Skeletal muscle tissue (tissue), 1 donor: Measurements from ENCODE around the gene CDC26. TPM values are rescaled to one million over a fixed set of nuclear protein-coding genes. Genes with fewer than 3 reads are reported as not detected.

Experiments used
- total RNA-seq: library from RNA; depleted of rRNA; stranded (reverse); fragments of >200 nt; gene quantifications from one replicate; pipeline ENCODE4 v1.2.3, GENCODE V29; 2014

Gene CDC26
- total RNA-seq, 1 donor from 2014 or later, result 28.2 TPM

Other genes with a start within 250 kb of the CDC26 start
- gene ZFP37, start 218.8 kb downstream of the CDC26 start, total RNA-seq, result 3.1 TPM
- 5.2 TPM for gene SLC31A2, start 124.6 kb downstream of the CDC26 start, total RNA-seq
- 11.5 TPM for gene FKBP15, start 54.3 kb downstream of the CDC26 start, total RNA-seq
- 9.9 TPM for gene SLC31A1, start 54.0 kb downstream of the CDC26 start, total RNA-seq
- gene PRPF4, start 86 bp upstream of the CDC26 start, total RNA-seq, result 19.3 TPM
- gene RNF183, start 27.8 kb upstream of the CDC26 start, total RNA-seq, result not detected
- 2.1 TPM for gene WDR31, start 64.7 kb upstream of the CDC26 start, total RNA-seq
- 1.0 TPM for gene BSPRY, start 74.0 kb upstream of the CDC26 start, total RNA-seq
- 3.7 TPM for gene HDHD3, start 101.4 kb upstream of the CDC26 start, total RNA-seq
- 8.4 TPM for gene ALAD, start 125.7 kb upstream of the CDC26 start, total RNA-seq
- 32.4 TPM for gene POLE3, start 135.1 kb upstream of the CDC26 start, total RNA-seq
- 0.52 TPM for gene C9orf43, start 135.2 kb upstream of the CDC26 start, total RNA-seq
- gene RGS3, start 188.2 kb upstream of the CDC26 start, total RNA-seq, result 48.0 TPM